ENCODE data around the gene TULP4.

DNA sequence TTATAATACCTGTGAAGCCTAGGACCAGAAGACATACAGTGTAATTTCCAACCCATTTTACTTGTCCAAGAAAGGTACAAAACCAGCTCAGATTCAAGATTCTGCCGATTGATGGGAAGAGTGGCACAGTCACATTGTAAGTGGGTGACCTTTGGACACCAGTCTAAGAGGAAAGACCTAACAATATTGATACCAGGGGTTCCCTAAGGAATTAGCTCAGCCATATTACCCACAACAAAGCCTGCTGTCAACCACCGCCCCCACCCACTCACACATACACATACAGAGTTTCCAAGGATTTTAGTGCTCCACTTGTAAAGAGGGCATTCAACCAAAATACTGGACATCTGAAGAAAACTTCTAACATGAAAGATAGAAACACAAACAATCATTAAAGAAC, 219.7 kb downstream of the TULP4 start:
- TF ChIP-seq, protein P1, sequence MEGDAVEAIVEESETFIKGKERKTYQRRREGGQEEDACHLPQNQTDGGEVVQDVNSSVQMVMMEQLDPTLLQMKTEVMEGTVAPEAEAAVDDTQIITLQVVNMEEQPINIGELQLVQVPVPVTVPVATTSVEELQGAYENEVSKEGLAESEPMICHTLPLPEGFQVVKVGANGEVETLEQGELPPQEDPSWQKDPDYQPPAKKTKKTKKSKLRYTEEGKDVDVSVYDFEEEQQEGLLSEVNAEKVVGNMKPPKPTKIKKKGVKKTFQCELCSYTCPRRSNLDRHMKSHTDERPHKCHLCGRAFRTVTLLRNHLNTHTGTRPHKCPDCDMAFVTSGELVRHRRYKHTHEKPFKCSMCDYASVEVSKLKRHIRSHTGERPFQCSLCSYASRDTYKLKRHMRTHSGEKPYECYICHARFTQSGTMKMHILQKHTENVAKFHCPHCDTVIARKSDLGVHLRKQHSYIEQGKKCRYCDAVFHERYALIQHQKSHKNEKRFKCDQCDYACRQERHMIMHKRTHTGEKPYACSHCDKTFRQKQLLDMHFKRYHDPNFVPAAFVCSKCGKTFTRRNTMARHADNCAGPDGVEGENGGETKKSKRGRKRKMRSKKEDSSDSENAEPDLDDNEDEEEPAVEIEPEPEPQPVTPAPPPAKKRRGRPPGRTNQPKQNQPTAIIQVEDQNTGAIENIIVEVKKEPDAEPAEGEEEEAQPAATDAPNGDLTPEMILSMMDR (conservative IDR thresholded peaks at IDR 0.05; ENCODE audit: low read depth, low read length) = no peak
- TF ChIP-seq EZH2 (IDR thresholded peaks at IDR 0.05; ENCODE audit: borderline replicate concordance, low read depth, low read length, poor library complexity, severe bottlenecking) = no peak

Measured in A673 (cell line).